HL-60/S4 treated with phorbol 12-myristate 13-acetate at 8.2 ng/mL for 4 days and 3 days (cell line): ENCODE results near the gene FGB.

Experiments used
- in situ Hi-C: fragments of 300-500 bp; cut with MboI; formaldehyde crosslinking; loops from 2 replicates; pipeline ENCODE4 v1.15.0; 2022; ENCODE audit warnings: low sequenced_read_pairs

FGB gene

DNA sequence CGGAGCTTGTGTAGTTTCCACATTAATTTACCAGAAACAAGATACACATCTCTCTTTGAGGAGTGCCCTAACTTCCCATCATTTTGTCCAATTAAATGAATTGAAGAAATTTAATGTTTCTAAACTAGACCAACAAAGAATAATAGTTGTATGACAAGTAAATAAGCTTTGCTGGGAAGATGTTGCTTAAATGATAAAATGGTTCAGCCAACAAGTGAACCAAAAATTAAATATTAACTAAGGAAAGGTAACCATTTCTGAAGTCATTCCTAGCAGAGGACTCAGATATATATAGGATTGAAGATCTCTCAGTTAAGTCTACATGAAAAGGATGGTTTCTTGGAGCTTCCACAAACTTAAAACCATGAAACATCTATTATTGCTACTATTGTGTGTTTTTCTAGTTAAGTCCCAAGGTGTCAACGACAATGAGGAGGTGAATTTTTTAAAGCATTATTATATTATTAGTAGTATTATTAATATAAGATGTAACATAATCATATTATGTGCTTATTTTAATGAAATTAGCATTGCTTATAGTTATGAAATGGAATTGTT lies at the start of gene FGB:
FGB (plus strand) TSS at position 315 of the 558 bp plus-strand sequence; CDS start at position 323, 8 bp downstream.
- in situ Hi-C loops: no loop called here

GRCh38 chr4:154516318-154517029 lies 46.3 kb upstream of the FGB start:
- in situ Hi-C loops: no loop called here

DNA sequence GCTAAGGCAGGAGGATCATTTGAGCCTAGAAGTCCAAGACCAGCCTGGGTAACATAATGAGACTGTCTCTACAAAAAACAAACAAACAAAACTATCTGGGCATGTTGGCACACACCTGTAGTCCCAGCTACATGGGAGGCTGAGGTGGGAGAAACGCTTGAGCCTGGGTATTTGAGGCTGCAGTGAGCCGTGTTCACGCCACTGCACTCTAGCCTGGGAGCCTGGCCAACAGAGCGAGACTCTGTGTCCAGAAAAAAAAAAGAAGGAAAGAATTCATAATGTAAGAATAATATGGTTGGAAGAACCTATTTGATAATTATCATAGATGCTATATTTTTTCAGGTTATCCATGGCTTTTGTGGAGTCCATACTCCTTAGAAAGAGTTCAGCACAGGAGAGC lies 45.2 kb upstream of the FGB start:
- in situ Hi-C loops: no loop called here

- in situ Hi-C loops: no loop called here
These were observed 43.6 kb upstream of the FGB start for GRCh38 chr4:154519214-154519613.

GRCh38 chr4:154521607-154522006 lies 41.2 kb upstream of the FGB start:
- in situ Hi-C loops: no loop called here

GRCh38 chr4:154526151-154526550 lies 36.7 kb upstream of the FGB start:
- in situ Hi-C loops: no loop called here

- in situ Hi-C loops: no loop called here
These were observed 35.5 kb upstream of the FGB start for GRCh38 chr4:154527308-154527707.

DNA sequence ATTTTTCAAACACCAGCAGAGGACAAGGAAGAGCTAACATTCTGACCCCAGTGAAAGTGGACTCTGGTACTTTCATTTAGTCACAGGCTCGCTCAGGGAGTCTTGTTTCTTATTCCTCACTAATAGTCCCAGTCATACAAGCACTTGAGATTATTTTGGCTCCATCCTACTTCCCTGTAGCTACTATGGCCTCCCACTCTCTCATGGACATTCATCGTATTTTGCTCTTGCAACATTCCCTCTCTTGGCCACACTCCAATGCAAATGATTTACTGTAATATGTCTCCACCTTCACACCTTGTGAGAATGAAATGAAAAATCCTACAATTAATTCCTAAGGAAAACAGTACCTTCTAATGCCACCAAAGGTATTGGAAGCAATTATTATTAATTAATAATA lies 33.9 kb upstream of the FGB start:
- in situ Hi-C loops: no loop called here

DNA sequence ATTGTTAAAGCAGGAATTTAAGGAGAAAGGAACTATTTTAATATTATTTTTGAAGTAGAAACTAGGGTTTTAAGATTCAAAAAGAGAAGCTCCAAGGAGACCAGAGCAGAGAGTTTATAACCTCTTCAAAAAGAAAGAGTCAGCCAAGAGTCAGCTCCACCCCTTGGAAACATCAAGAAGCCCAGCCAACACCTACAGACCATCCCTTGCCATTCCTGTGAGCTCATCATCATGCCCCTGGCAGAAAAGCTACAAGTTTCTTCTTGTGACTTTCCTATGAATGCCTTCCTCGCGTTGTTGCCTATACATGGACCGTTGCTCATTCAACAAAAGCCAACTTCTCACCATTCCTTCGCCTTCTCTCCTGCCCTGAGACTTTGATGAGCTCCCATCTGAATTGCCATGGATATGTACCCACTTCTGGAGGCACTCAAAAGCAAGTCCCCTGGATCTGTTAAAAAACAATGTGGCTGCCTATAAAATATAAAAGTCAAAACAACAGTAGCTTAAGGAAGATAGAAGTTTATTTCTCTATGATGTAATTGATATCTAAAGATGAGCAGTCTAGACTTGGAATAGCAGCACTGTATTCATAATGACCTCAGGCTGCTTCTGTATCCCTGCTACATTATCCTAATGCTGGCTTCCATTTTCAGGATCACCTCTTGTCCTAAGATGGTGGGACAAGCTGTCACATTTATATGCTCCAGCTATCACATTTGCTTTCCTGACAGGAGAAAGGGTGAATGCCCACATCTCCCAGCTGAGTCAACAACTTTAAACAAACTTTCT lies 32.9 kb upstream of the FGB start:
- in situ Hi-C loops: no loop called here

GRCh38 chr4:154534296-154534695 lies 28.5 kb upstream of the FGB start:
- in situ Hi-C loops: no loop called here

- in situ Hi-C loops: no loop called here
These were observed 20.4 kb upstream of the FGB start for GRCh38 chr4:154542271-154542879.

GRCh38 chr4:154545689-154546088 lies 17.1 kb upstream of the FGB start:
- in situ Hi-C loops: no loop called here

DNA sequence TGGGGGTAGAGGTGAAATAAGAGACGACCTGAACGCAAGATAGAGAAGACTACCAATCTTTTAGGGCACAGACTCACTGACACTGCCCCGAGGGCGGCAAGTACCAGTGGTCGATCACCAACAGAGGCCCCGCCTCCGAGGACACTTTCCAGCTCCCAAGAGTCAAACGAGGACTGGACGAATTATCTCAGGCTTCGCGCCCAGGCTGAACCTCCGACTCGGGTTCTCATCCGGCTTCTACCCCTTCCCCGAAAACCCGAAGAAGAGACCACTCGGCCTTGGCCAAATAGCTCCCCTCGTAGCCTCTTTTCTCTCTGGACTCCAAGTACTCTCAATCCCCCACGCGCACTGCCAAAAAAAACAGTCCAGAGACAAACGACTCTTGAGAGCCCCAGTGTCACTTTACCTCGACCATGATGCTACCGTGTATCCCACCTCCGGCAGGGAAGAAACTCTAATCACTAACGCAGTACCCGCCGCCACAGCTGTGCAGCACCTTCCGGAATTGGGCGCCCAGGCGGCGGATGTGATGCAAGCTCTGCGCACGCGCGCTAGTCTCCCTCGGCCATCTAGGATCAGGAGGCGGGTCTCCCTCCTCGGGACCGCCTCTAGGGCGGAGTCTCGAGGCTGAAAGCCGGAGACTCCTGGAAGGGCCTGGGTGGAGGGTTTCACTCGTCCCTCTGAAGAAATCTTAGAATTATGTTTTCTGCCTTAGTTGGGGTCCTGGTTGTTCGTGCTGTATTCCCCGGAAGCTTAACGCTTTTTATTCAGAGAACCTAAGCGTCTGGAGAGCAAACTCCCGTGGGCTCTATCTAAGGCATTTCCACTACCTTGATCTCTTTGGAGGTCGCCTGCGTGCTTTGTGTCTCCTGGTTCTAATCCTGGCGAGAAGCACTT lies 12.7 kb upstream of the FGB start, which contains the start of gene PLRG1:
PLRG1 (minus strand) TSS at position 507 of the 897 bp plus-strand sequence; CDS start at position 415, 92 bp downstream.
- in situ Hi-C loops: no loop called here

DNA sequence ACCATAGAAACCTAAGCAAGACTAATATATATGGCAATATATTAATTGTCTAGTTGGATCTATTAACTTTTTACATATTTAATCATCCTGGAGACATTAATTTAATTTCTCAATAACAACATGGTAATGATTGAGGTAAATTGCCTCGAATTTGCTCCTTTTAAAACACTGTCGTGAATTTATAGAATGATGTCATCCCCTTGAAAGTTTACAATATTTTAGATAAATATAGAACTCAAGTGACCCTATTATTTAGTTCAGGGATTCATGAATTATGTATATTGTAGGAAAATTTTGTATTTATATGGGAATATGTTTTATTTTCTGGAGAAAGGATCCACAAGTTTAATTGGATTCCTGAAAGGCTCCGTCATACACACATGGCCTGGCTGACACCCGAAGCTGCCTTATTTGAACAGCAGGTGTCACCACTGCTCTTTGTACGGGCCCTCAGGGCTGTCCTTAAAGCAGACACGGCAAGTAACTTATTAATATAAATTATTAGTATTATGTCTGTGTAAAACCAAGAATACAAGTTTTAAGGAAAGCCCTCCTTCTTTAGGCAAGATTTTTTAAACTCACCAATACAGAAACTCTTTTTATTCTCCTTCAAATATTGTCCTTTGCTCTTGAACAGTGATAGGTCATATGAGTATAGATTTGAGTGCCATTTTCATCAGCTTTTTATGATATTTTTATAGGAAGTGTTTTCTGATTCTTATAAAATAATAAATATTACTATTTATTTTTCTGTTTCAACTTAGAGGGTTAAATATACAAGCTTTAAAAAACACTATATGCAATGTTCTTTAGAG lies 10.7 kb upstream of the FGB start:
- in situ Hi-C loops: no loop called here

GRCh38 chr4:154559141-154559493 lies 3.7 kb upstream of the FGB start:
- in situ Hi-C loops: no loop called here

DNA sequence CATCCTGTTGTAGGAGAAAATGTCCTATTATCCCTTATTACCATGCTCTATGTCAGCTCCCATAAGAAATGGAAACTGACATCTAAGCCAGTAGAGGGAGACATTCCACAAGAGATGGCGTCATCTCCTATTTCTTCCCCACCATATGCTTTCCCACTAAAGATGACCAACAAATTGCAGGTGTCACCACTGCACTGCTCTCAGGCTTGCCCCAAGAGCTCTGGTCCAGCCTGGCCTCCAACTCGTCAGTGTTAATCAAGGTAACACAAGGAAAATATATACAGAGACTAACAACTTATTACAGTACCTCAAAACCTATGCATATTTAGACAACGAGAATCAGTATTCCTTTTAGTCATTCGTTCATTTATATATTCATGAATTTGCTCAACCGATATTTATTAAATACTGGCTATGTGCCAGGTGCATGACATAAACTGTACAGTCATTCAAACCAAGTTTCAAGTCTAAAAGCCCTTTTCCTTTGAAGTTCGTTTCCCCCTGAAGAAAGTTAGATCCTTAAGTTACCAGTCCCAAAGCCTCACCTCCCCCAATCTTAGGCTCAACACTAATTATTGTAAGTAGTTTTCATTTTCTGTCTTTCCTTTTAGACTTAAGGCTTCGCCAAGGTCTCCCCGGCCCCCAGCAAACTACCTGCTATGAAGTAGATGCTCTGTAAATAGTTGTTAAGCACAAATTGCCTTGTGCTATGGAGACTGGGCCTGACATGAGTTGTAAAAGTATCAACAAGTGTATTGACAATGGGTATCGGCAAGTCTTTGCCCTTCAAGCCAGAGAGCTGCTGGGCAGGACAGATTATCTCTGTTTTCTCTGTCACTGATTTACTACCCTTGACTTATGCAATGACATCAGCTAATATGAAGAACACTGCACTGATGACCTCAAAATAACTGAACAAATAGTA lies 3.1 kb upstream of the FGB start:
- in situ Hi-C loops: no loop called here

DNA sequence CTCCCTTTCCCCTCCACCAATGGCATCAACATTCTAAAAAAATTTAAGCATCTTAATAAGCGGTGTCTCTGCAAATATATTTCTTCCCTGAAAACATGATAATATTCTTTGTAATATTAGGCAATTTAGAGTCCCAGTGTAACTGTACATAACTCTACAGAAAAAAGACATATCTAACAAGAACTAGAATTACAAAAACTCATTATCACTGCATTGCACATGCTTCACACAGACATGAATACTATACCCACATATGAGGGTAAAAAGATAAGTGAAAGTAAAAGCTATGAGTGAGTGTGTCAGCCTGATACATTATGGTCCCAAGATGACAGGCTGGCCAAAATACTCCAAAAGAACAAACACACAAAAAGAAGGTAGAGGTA lies 2.4 kb upstream of the FGB start:
- in situ Hi-C loops: no loop called here

- in situ Hi-C loops: no loop called here
These were observed 2.0 kb upstream of the FGB start for GRCh38 chr4:154560824-154561231.

GRCh38 chr4:154564311-154564710 lies 1.5 kb downstream of the FGB start:
- in situ Hi-C loops: no loop called here
